ENCODE results near the gene SLC13A3. TPM values are rescaled to one million over a fixed set of nuclear protein-coding genes. Genes with fewer than 3 reads are reported as not detected.

Gene SLC13A3
- total RNA-seq, 1 experiment from 2014 or later: not detected

DNA sequence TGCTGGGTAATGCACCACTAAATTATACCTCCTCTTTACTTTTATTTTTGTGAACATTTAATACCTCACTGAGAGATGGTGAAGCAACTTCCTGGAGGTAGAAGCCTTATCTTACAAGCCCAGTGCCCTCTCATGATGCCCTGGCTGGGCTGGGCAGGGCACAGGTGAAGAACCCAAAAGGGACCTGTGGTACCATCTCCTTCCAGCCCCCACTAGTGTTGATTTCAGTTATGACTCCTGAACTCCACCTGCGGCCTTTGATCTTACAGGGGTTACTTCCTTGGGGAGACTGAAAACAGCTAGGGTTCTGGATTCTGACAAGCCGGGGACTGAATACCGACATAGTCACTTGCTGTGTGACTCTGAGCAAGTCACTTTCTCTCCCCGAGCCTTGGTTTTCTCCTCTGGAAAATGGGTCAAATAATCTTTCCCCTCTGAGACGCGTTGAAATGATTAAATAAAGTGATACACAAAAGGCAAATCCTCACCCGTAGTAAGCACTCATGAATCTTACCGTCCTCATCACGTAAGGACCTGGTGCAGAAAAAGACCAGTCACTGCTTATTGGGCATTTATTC lies 1.2 kb downstream of the SLC13A3 start:
- no TSS peak for BruUV-seq (replicated peaks)
- H3K27me3 Mint-ChIP-seq (ENCODE audit: unreplicated experiment): peaks cover 80% of the 10 kb centered on the region
- H3K4me1 Mint-ChIP-seq (ENCODE audit: low read depth, unreplicated experiment): no peaks in the 10 kb centered on the region
- TF ChIP-seq, protein P1, sequence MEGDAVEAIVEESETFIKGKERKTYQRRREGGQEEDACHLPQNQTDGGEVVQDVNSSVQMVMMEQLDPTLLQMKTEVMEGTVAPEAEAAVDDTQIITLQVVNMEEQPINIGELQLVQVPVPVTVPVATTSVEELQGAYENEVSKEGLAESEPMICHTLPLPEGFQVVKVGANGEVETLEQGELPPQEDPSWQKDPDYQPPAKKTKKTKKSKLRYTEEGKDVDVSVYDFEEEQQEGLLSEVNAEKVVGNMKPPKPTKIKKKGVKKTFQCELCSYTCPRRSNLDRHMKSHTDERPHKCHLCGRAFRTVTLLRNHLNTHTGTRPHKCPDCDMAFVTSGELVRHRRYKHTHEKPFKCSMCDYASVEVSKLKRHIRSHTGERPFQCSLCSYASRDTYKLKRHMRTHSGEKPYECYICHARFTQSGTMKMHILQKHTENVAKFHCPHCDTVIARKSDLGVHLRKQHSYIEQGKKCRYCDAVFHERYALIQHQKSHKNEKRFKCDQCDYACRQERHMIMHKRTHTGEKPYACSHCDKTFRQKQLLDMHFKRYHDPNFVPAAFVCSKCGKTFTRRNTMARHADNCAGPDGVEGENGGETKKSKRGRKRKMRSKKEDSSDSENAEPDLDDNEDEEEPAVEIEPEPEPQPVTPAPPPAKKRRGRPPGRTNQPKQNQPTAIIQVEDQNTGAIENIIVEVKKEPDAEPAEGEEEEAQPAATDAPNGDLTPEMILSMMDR (IDR thresholded peaks at IDR 0.05; ENCODE audit: unreplicated experiment): no peak
- no peak for DNase-seq
- intact Hi-C loops (cut with micrococcal nuclease; ENCODE audit: unreplicated experiment): no loop called here
- no peaks in the 10 kb centered on the region for H3K9me3 Mint-ChIP-seq (ENCODE audit: low read depth, unreplicated experiment)
- no peak overlapping the region for H3K27ac Mint-ChIP-seq (ENCODE audit: unreplicated experiment)
- H3K4me3 Mint-ChIP-seq (ENCODE audit: low read depth, unreplicated experiment): no peak overlapping the region
- peaks cover 8% of the 10 kb centered on the region for H3K36me3 Mint-ChIP-seq (ENCODE audit: insufficient read depth, unreplicated experiment)
- CTCF ChIA-PET: interaction anchor here (1.0 to 1.3 kb wide), 3 partner anchors 33 to 91 kb away, joined by 3 to 5 read pairs (median 3); no protein-coding TSS in a partner anchor

DNA sequence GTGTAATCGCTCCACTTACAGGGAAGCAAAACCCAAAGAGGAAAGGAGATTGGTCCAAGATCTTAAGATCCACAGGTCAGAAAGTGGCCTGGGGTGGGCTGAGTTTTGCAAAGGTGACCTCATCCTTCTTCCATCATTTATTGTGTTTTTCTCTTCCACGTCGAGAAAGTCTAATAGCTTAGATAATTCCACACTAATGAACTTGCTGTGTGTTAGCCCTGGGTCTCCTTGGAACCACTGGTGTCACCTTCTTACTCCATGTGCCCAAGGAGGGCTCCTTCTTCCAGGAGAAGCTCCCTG lies 1.7 kb downstream of the SLC13A3 start:
- H3K27me3 Mint-ChIP-seq (ENCODE audit: unreplicated experiment): peaks cover 84% of the 10 kb centered on the region
- TF ChIP-seq, protein P1 (IDR thresholded peaks at IDR 0.05; ENCODE audit: unreplicated experiment): no peak
- H3K36me3 Mint-ChIP-seq (ENCODE audit: insufficient read depth, unreplicated experiment): peaks cover 8% of the 10 kb centered on the region
- no peak overlapping the region for H3K27ac Mint-ChIP-seq (ENCODE audit: unreplicated experiment)
- H3K9me3 Mint-ChIP-seq (ENCODE audit: low read depth, unreplicated experiment): no peaks in the 10 kb centered on the region
- DNase-seq: no peak
- no peak overlapping the region for H3K4me3 Mint-ChIP-seq (ENCODE audit: low read depth, unreplicated experiment)
- CTCF ChIA-PET: interaction anchor here (1.0 to 1.3 kb wide), 4 partner anchors 33 to 91 kb away, joined by 3 to 5 read pairs (median 4); no protein-coding TSS in a partner anchor
- H3K4me1 Mint-ChIP-seq (ENCODE audit: low read depth, unreplicated experiment): no peaks in the 10 kb centered on the region
- BruUV-seq (replicated peaks): no TSS peak
- intact Hi-C loops (cut with micrococcal nuclease; ENCODE audit: unreplicated experiment): no loop called here

DNA sequence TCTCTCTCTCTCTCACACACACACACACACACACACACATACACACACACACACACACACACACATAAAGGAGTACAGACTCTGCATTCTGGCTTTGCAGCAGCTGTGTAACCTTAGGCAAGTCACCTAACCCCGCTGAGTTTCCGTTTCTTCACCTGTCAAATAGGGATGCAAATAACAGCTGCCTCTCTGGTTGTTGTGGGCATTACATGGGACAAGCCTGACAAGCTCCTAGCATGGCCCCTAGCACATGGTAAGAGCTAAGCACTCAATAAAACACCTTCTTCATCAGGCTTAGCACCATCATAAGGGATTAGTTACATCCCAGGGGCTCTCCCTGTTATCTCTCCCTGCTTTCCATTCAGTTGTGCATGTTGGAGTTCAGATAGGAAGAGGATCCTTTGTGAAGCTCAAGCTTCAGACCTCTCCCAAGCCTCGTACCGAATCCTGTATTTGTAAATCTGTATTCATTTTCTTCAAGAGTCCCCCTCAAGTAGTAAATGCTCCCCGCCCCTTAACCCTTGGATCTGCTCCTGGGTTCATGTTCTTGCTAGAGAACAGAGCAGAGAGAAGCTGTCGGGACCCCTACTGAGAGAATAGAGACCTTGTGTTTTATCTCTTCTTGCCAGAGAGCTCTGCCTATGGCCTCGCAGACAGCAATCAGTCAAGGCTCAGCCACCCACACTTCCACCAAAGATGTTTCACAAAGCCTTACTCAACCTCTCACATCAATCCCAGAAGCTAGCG lies 2.2 kb downstream of the SLC13A3 start:
- Mint-ChIP-seq H3K4me3 (ENCODE audit: low read depth, unreplicated experiment) (no peak overlapping the region), H3K9me3 (ENCODE audit: low read depth, unreplicated experiment) (no peaks in the 10 kb centered on the region), H3K27me3 (ENCODE audit: unreplicated experiment) (peaks cover 86% of the 10 kb centered on the region), H3K27ac (ENCODE audit: unreplicated experiment) (no peak overlapping the region), H3K36me3 (ENCODE audit: insufficient read depth, unreplicated experiment) (peaks cover 8% of the 10 kb centered on the region), H3K4me1 (ENCODE audit: low read depth, unreplicated experiment) (no peaks in the 10 kb centered on the region)
- no TSS peak for BruUV-seq (replicated peaks)
- TF ChIP-seq, protein P1 (IDR thresholded peaks at IDR 0.05; ENCODE audit: unreplicated experiment): no peak
- DNase-seq: no peak
- CTCF ChIA-PET: interaction anchor here (1.0 to 1.3 kb wide), 4 partner anchors 32 to 90 kb away, joined by 3 to 5 read pairs (median 4); no protein-coding TSS in a partner anchor
- intact Hi-C loops (cut with micrococcal nuclease; ENCODE audit: unreplicated experiment): no loop called here

DNA sequence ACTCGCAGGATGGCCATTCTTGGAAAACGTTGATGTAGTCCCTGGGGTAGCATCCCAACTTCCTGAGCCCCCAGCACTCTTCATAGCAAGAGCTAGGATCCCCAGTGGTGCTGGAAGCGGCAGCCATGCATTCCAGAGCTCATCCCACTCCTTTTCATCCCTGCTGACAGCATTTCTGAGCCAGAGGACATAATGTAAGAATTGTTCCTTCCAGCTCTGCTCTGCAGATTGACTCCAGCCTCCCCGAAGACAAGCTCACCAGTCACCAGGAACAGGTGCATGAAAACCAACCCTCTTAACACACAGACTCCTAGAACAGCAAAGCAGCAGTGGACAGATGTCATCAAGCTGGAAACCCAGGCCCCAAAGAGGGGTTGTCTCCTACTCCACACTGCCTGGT lies 3.8 kb downstream of the SLC13A3 start:
- no peak for DNase-seq
- Mint-ChIP-seq H3K4me1 (ENCODE audit: low read depth, unreplicated experiment) (no peaks in the 10 kb centered on the region), H3K27me3 (ENCODE audit: unreplicated experiment) (peaks cover 71% of the 10 kb centered on the region), H3K36me3 (ENCODE audit: insufficient read depth, unreplicated experiment) (peaks cover 8% of the 10 kb centered on the region), H3K27ac (ENCODE audit: unreplicated experiment) (no peak overlapping the region), H3K9me3 (ENCODE audit: low read depth, unreplicated experiment) (no peaks in the 10 kb centered on the region), H3K4me3 (ENCODE audit: low read depth, unreplicated experiment) (no peak overlapping the region)
- TF ChIP-seq, protein P1 (IDR thresholded peaks at IDR 0.05; ENCODE audit: unreplicated experiment): no peak
- BruUV-seq (replicated peaks): no TSS peak
- CTCF ChIA-PET: interaction anchor here (1.4 kb wide), 1 partner anchor 16 kb away, joined by 3 read pairs; no protein-coding TSS in a partner anchor
- intact Hi-C loops (cut with micrococcal nuclease; ENCODE audit: unreplicated experiment): no loop called here
